GM11168 (cell line): Measurements from ENCODE around the gene PPIL1.

Experiments used
- in situ Hi-C: fragments of 300-500 bp; cut with MboI; formaldehyde crosslinking; loops from one replicate; pipeline ENCODE4 v1.12.0; 2022; ENCODE audit warnings: low sequenced_read_pairs; ENCODE audit not compliant: unreplicated experiment

PPIL1 gene

GRCh38 chr6:36858407-36858981, 16.1 kb downstream of the PPIL1 start:
- in situ Hi-C loops = no loop called here

GRCh38 chr6:36857325-36857724, 17.3 kb downstream of the PPIL1 start:
- in situ Hi-C loops = no loop called here

GRCh38 chr6:36856277-36856676, 18.3 kb downstream of the PPIL1 start:
- in situ Hi-C loops = no loop called here

- in situ Hi-C loops = no loop called here
Measured at GRCh38 chr6:36855750-36856149, 18.9 kb downstream of the PPIL1 start.

GRCh38 chr6:36853325-36853724, 21.3 kb downstream of the PPIL1 start:
- in situ Hi-C loops = no loop called here

GRCh38 chr6:36852481-36853147, 22.0 kb downstream of the PPIL1 start:
- in situ Hi-C loops = no loop called here

GRCh38 chr6:36851626-36852025, 23.0 kb downstream of the PPIL1 start:
- in situ Hi-C loops = no loop called here

GRCh38 chr6:36851149-36851614, 23.4 kb downstream of the PPIL1 start:
- in situ Hi-C loops = no loop called here

- in situ Hi-C loops = no loop called here
Measured at GRCh38 chr6:36850021-36850420, 24.6 kb downstream of the PPIL1 start.

- in situ Hi-C loops = no loop called here
Measured at GRCh38 chr6:36848658-36849441, 25.8 kb downstream of the PPIL1 start.

- in situ Hi-C loops = no loop called here
Measured at GRCh38 chr6:36847991-36848390, 26.6 kb downstream of the PPIL1 start.

- in situ Hi-C loops = no loop called here
Measured at GRCh38 chr6:36847152-36847551, 27.5 kb downstream of the PPIL1 start.

- in situ Hi-C loops = no loop called here
Measured at GRCh38 chr6:36845233-36845632, 29.4 kb downstream of the PPIL1 start.

GRCh38 chr6:36844232-36845170, 30.1 kb downstream of the PPIL1 start:
- in situ Hi-C loops = no loop called here

GRCh38 chr6:36843170-36843569, 31.4 kb downstream of the PPIL1 start:
- in situ Hi-C loops = no loop called here

- in situ Hi-C loops = no loop called here
Measured at GRCh38 chr6:36841756-36842155, 32.8 kb downstream of the PPIL1 start.

- in situ Hi-C loops = no loop called here
Measured at GRCh38 chr6:36840432-36841403, 33.9 kb downstream of the PPIL1 start.

- in situ Hi-C loops = no loop called here
Measured at GRCh38 chr6:36839749-36840431, 34.7 kb downstream of the PPIL1 start.
